ENCODE data around the gene CLEC2A. TPM values are rescaled to one million over a fixed set of nuclear protein-coding genes. Genes with fewer than 3 reads are reported as not detected.

CLEC2A gene
- total RNA-seq, 1 experiment from 2014 or later = not detected

Other genes starting within 250 kb of the CLEC2A start
- gene CLECL1, start 199.3 kb downstream of the CLEC2A start, total RNA-seq (2014; rRNA removed; shearing (Covaris generic)) = not detected in 2 replicates
- not detected in 2 replicates for gene CD69, start 171.5 kb downstream of the CLEC2A start, total RNA-seq (2014; rRNA removed; shearing (Covaris generic))
- gene KLRF1, start 104.9 kb downstream of the CLEC2A start, total RNA-seq (2014; rRNA removed; shearing (Covaris generic)) = not detected in 2 replicates
- not detected in 2 replicates for gene CLEC2B, start 63.0 kb downstream of the CLEC2A start, total RNA-seq (2014; rRNA removed; shearing (Covaris generic))
- gene KLRF2, start 50.9 kb downstream of the CLEC2A start, total RNA-seq (2014; rRNA removed; shearing (Covaris generic)) = not detected in 2 replicates
- gene CLEC12A, start 39.0 kb upstream of the CLEC2A start, total RNA-seq (2014; rRNA removed; shearing (Covaris generic)) = not detected in 2 replicates
- not detected in 2 replicates for gene CLEC1B, start 66.8 kb upstream of the CLEC2A start, total RNA-seq (2014; rRNA removed; shearing (Covaris generic))
- gene CLEC12B, start 78.3 kb upstream of the CLEC2A start, total RNA-seq (2014; rRNA removed; shearing (Covaris generic)) = not detected in 2 replicates
- gene CLEC9A, start 98.3 kb upstream of the CLEC2A start, total RNA-seq (2014; rRNA removed; shearing (Covaris generic)) = not detected in 2 replicates
- gene CLEC1A, start 166.6 kb upstream of the CLEC2A start, total RNA-seq (2014; rRNA removed; shearing (Covaris generic)) = not detected in 2 replicates
- gene CLEC7A, start 197.8 kb upstream of the CLEC2A start, total RNA-seq (2014; rRNA removed; shearing (Covaris generic)) = not detected in 2 replicates
- gene OLR1, start 239.8 kb upstream of the CLEC2A start, total RNA-seq (2014; rRNA removed; shearing (Covaris generic)) = 0.37 and 4.3 TPM in 2 replicates
- gene TMEM52B, start 246.7 kb upstream of the CLEC2A start, total RNA-seq (2014; rRNA removed; shearing (Covaris generic)) = 0.68 TPM in 1 of 2 replicates, not detected in the other